Liver (tissue), 9 donors: ENCODE data around the gene CCER1. TPM values are rescaled to one million over a fixed set of nuclear protein-coding genes. Genes with fewer than 3 reads are reported as not detected.

Experiments
- DNase-seq: peaks from one replicate; pipeline ENCODE4 v3.0.0-alpha.2; 2017; ENCODE audit warnings: low spot score
- H3K27ac ChIP-seq, 2 donors: one replicate each; pipeline ENCODE4 v1.7.0; 2013; ENCODE audit warnings: inconsistent platforms in 2 of 2, low read length in 2 of 2, control low read depth in 1 of 2, low read depth in 1 of 2, mild to moderate bottlenecking in 1 of 2
- H3K27me3 ChIP-seq, 4 donors: one replicate each; pipeline versions ENCODE4 v1.6.1 to v1.7.0; 2013; ENCODE audit warnings: low read length in 3 of 4, inconsistent platforms in 1 of 4, mild to moderate bottlenecking in 1 of 4, moderate library complexity in 1 of 4; ENCODE audit not compliant: control insufficient read depth in 4 of 4, insufficient read depth in 4 of 4
- H3K36me3 ChIP-seq, 4 donors: one replicate each; pipeline versions ENCODE4 v1.6.1 to v1.7.0; 2013; ENCODE audit warnings: low read length in 3 of 4, mild to moderate bottlenecking in 3 of 4, low read depth in 1 of 4, moderate library complexity in 1 of 4; ENCODE audit not compliant: control insufficient read depth in 4 of 4, insufficient read depth in 3 of 4
- H3K4me1 ChIP-seq, 4 donors: one replicate each; pipeline versions ENCODE4 v1.6.1 to v1.7.0; 2013; ENCODE audit warnings: low read length in 3 of 4, mild to moderate bottlenecking in 3 of 4, moderate library complexity in 1 of 4; ENCODE audit not compliant: control insufficient read depth in 4 of 4, insufficient read depth in 4 of 4
- H3K4me3 ChIP-seq, 3 donors: one replicate each; pipeline versions ENCODE4 v1.6.1 to v1.7.0; 2013; ENCODE audit warnings: low read length in 3 of 3, control low read depth in 1 of 3, low read depth in 1 of 3, mild to moderate bottlenecking in 1 of 3
- H3K9ac ChIP-seq, 2 donors: one replicate each; pipeline ENCODE4 v1.7.0; 2013; ENCODE audit warnings: low read length in 2 of 2, mild to moderate bottlenecking in 2 of 2, moderate library complexity in 2 of 2, control low read depth in 1 of 2, low read depth in 1 of 2
- H3K9me3 ChIP-seq, 4 donors: one replicate each; pipeline versions ENCODE4 v1.6.1 to v1.7.0; 2013; ENCODE audit warnings: low read length in 3 of 4; ENCODE audit not compliant: control insufficient read depth in 4 of 4
- ATF3 ChIP-seq: IDR thresholded peaks from 2 replicates; pipeline ENCODE4 v1.6.1; 2016; ENCODE audit warnings: antibody characterized with exemption
- EGR1 ChIP-seq, 2 donors: IDR thresholded peaks; 2 replicates each; pipeline ENCODE4 v1.6.1; 2016 to 2018; ENCODE audit warnings: antibody characterized with exemption in 2 of 2, low read depth in 2 of 2
- FOXA1 ChIP-seq: IDR thresholded peaks from 2 replicates; pipeline ENCODE4 v1.6.1; 2016; ENCODE audit warnings: antibody characterized with exemption
- FOXA2 ChIP-seq: IDR thresholded peaks from 2 replicates; pipeline ENCODE4 v1.6.1; 2016; ENCODE audit warnings: antibody characterized with exemption
- GABPA ChIP-seq, 2 donors: IDR thresholded peaks in 1 of 2; conservative IDR thresholded peaks in 1 of 2; 2 replicates each; pipeline ENCODE4 v1.6.1; 2016; ENCODE audit warnings: antibody characterized with exemption in 2 of 2, mild to moderate bottlenecking in 1 of 2, moderate library complexity in 1 of 2
- HNF4A ChIP-seq, 2 donors: conservative IDR thresholded peaks; 2 replicates each; pipeline ENCODE4 v1.6.1; 2016; ENCODE audit warnings: antibody characterized with exemption in 2 of 2, mild to moderate bottlenecking in 2 of 2
- HNF4G ChIP-seq: IDR thresholded peaks from 2 replicates; pipeline ENCODE4 v1.6.1; 2016; ENCODE audit warnings: antibody characterized with exemption
- JUND ChIP-seq, 2 donors: IDR thresholded peaks; 2 replicates each; pipeline ENCODE4 v1.6.1; 2016; ENCODE audit warnings: antibody characterized with exemption in 2 of 2
- NR2F2 ChIP-seq: IDR thresholded peaks from 2 replicates; pipeline ENCODE4 v1.6.1; 2016; ENCODE audit warnings: antibody characterized with exemption
- RAD21 ChIP-seq, 2 donors: IDR thresholded peaks; 2 replicates each; pipeline ENCODE4 v1.6.1; 2016; ENCODE audit warnings: antibody characterized with exemption in 2 of 2, mild to moderate bottlenecking in 2 of 2
- REST ChIP-seq: IDR thresholded peaks from 2 replicates; pipeline ENCODE4 v1.6.1; 2016; ENCODE audit warnings: antibody characterized with exemption, mild to moderate bottlenecking
- RXRA ChIP-seq, 2 donors: IDR thresholded peaks; 2 replicates each; pipeline ENCODE4 v1.6.1; 2017 to 2018; ENCODE audit warnings: antibody characterized with exemption in 2 of 2, mild to moderate bottlenecking in 1 of 2
- SP1 ChIP-seq: IDR thresholded peaks from 2 replicates; pipeline ENCODE4 v1.6.1; 2018; ENCODE audit warnings: antibody characterized with exemption, mild to moderate bottlenecking
- TAF1 ChIP-seq: conservative IDR thresholded peaks from 2 replicates; pipeline ENCODE4 v1.6.1; 2016; ENCODE audit warnings: antibody characterized with exemption, mild to moderate bottlenecking
- YY1 ChIP-seq: IDR thresholded peaks from 2 replicates; pipeline ENCODE4 v1.6.1; 2016; ENCODE audit warnings: antibody characterized with exemption, mild to moderate bottlenecking
- ZBTB33 ChIP-seq: IDR thresholded peaks from 2 replicates; pipeline ENCODE4 v1.6.1; 2016; ENCODE audit warnings: antibody characterized with exemption
- WGBS: extraction: QIAGEN DNeasy Blood & Tissue Kit; methylation state at CpG from one replicate; pipeline ENCODE4 v1.1.7; 2013; 5-methylcytosine and 5-hydroxymethylcytosine counted together
- polyA plus RNA-seq, 2 donors: library from polyadenylated mRNA; stranded (reverse) in 1 of 2; unstranded in 1 of 2; fragments of 200-250 nt in 1 of 2; fragments of >200 nt in 1 of 2; fragmentation: Nextera tagmentation in 1 of 2; extraction: Ambion mirVana in 1 of 2; gene quantifications; one replicate each; pipeline versions ENCODE4 v1.2.1 to v1.2.3, GENCODE V29; 2013 to 2015
- total RNA-seq, 2 donors: library from RNA; depleted of rRNA; stranded (reverse); fragments of >200 nt; gene quantifications; one replicate each; pipeline ENCODE4 v1.2.3, GENCODE V29; 2014
- TF ChIP-seq, protein P1 (sequence below): IDR thresholded peaks from 2 replicates; pipeline ENCODE4 v1.6.1; 2016; ENCODE audit warnings: antibody characterized with exemption
- TF ChIP-seq, protein P2 (sequence below): fragments of 150-350 bp; IDR thresholded peaks from 2 replicates; pipeline ENCODE4 v1.5.1; 2017; ENCODE audit warnings: improper control_type of control experiment, low read depth, low read length; ENCODE audit not compliant: missing input control
- donor health status: healthy.
- donor health status: healthy.
- donor health status: healthy.
- donor health status: healthy.
- donor health status: healthy.

The CCER1 gene
- total and polyA plus RNA-seq, 4 donors: not detected

GRCh38 chr12:90969346-90969745 is 14.4 kb upstream of the CCER1 start:
- 24% methylated on average over 1 of the region's 1 CpG for WGBS
- DNase-seq: no peak
- Histone ChIP-seq H3K9ac (no peak overlapping the region), H3K4me1 (no peaks in the 10 kb centered on the region), H3K9me3 (no peaks in the 10 kb centered on the region), H3K36me3 (no peaks in the 10 kb centered on the region), H3K27me3 (no peaks in the 10 kb centered on the region), H3K4me3 (no peak overlapping the region), H3K27ac (no peak overlapping the region)
- no peak for TF ChIP-seq ATF3
- TF ChIP-seq SP1: no peak
- TF ChIP-seq RAD21 (IDR thresholded peaks at IDR 0.05): no peak
- TF ChIP-seq HNF4G: no peak
- TF ChIP-seq HNF4A (conservative IDR thresholded peaks at IDR 0.05): no peak
- no peak for TF ChIP-seq JUND (IDR thresholded peaks at IDR 0.05)
- no peak for TF ChIP-seq NR2F2
- no peak for TF ChIP-seq REST
- no peak for TF ChIP-seq YY1
- TF ChIP-seq ZBTB33: no peak
- no peak for TF ChIP-seq RXRA (IDR thresholded peaks at IDR 0.05)
- TF ChIP-seq TAF1: no peak
- no peak for TF ChIP-seq FOXA1
- TF ChIP-seq GABPA (IDR thresholded peaks at IDR 0.05 in 1 of 2, conservative IDR thresholded peaks at IDR 0.05 in 1 of 2): no peak
- TF ChIP-seq, protein P1, sequence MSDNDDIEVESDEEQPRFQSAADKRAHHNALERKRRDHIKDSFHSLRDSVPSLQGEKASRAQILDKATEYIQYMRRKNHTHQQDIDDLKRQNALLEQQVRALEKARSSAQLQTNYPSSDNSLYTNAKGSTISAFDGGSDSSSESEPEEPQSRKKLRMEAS: no peak
- no peak for TF ChIP-seq FOXA2

DNA sequence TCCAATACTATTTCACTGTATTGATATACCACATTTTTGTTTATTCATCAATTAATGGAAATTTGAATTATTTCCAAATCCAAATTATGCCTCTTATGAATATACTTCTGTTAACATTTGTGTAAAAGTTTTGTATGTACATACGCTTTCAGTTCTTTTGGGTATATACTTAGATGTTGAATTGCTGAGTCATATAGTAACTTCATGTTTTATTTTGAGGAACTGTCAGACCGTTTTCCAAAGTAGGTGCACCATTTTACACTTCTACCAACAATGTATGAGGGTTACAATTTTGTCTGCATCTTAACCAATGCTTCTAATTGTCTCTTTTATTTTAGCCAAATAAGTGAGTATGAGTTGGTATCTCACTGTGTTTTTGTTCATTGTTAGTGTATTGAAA is 10.2 kb upstream of the CCER1 start:
- Histone ChIP-seq H3K4me1 (no peaks in the 10 kb centered on the region), H3K36me3 (no peaks in the 10 kb centered on the region), H3K9ac (no peak overlapping the region), H3K27me3 (no peaks in the 10 kb centered on the region), H3K27ac (no peak overlapping the region), H3K4me3 (no peak overlapping the region), H3K9me3 (no peaks in the 10 kb centered on the region)
- DNase-seq: no peak
- 83% methylated on average over 2 of the region's 2 CpGs for WGBS
- TF ChIP-seq, protein P2, sequence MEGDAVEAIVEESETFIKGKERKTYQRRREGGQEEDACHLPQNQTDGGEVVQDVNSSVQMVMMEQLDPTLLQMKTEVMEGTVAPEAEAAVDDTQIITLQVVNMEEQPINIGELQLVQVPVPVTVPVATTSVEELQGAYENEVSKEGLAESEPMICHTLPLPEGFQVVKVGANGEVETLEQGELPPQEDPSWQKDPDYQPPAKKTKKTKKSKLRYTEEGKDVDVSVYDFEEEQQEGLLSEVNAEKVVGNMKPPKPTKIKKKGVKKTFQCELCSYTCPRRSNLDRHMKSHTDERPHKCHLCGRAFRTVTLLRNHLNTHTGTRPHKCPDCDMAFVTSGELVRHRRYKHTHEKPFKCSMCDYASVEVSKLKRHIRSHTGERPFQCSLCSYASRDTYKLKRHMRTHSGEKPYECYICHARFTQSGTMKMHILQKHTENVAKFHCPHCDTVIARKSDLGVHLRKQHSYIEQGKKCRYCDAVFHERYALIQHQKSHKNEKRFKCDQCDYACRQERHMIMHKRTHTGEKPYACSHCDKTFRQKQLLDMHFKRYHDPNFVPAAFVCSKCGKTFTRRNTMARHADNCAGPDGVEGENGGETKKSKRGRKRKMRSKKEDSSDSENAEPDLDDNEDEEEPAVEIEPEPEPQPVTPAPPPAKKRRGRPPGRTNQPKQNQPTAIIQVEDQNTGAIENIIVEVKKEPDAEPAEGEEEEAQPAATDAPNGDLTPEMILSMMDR: no peak
- no peak for TF ChIP-seq SP1
- no peak for TF ChIP-seq ZBTB33
- no peak for TF ChIP-seq GABPA (IDR thresholded peaks at IDR 0.05 in 1 of 2, conservative IDR thresholded peaks at IDR 0.05 in 1 of 2)
- TF ChIP-seq JUND (IDR thresholded peaks at IDR 0.05): no peak
- TF ChIP-seq HNF4G: no peak
- TF ChIP-seq RXRA (IDR thresholded peaks at IDR 0.05): no peak
- TF ChIP-seq, protein P1: no peak
- no peak for TF ChIP-seq TAF1
- TF ChIP-seq YY1: no peak
- no peak for TF ChIP-seq HNF4A (conservative IDR thresholded peaks at IDR 0.05)
- no peak for TF ChIP-seq EGR1 (IDR thresholded peaks at IDR 0.05; ENCODE audit: low read depth in 2 of 2)
- TF ChIP-seq REST: no peak
- no peak for TF ChIP-seq NR2F2
